Motor neuron (in vitro differentiated cells): ENCODE measurements around the gene NR2F2. TPM values are rescaled to one million over a fixed set of nuclear protein-coding genes. Genes with fewer than 3 reads are reported as not detected.

Experiments
- ATAC-seq, 8 experiments: fragments of 200-7000 bp; cut with Tn5 transposase; replicated peaks in 6 of 8; 2 replicates each; pipeline ENCODE4 v1.8.0; 2021; ENCODE audit warnings: mild to moderate bottlenecking in 8 of 8, moderate library complexity in 8 of 8
- H3K27ac ChIP-seq, 2 donors: fragments of 250-450 bp; sonication (Bioruptor Pico); 2 replicates each; pipeline ENCODE4 v1.9.0; 2021; ENCODE audit warnings: antibody characterized with exemption in 2 of 2, mild to moderate bottlenecking in 2 of 2, moderate library complexity in 1 of 2
- H3K4me1 ChIP-seq, 2 donors: fragments of 250-450 bp; sonication (Bioruptor Pico); replicated peaks in 1 of 2; 2 replicates each; pipeline ENCODE4 v1.6.1; 2021; ENCODE audit warnings: antibody characterized with exemption in 2 of 2, mild to moderate bottlenecking in 2 of 2, moderate library complexity in 1 of 2
- H3K4me3 ChIP-seq, 5 donors: fragments of 250-450 bp; sonication (Bioruptor Pico); 2 replicates each; pipeline ENCODE4 v1.9.0; 2021; ENCODE audit warnings: antibody characterized with exemption in 5 of 5, mild to moderate bottlenecking in 5 of 5, moderate library complexity in 4 of 5
- WGBS, 10 experiments: fragments of 450-650 bp; shearing (Covaris generic); methylation state at CpG; one replicate each; pipeline ENCODE4 v1.0.0; 2022; 5-methylcytosine and 5-hydroxymethylcytosine counted together
- in situ Hi-C, 9 experiments: fragments of 400-800 bp; cut with MboI; loops; one replicate each; pipeline ENCODE4 v1.15.0; 2021; ENCODE audit warnings: low sequenced_read_pairs in 9 of 9, low pct_unique_long_range_greater_than_20kb in 2 of 9; ENCODE audit not compliant: unreplicated experiment in 9 of 9
- total RNA-seq, 8 experiments: library from RNA; unstranded; fragments of 300-600 nt; gene quantifications; 2 replicates each; pipeline versions ENCODE4 v1.2.3 to v1.2.4, GENCODE V29; 2022

Gene NR2F2
- total RNA-seq, 8 experiments from 2014 or later, result 7.5 to 28.9 (median 17.4) TPM

- H3K4me3 ChIP-seq, result peak overlapping the region; percentile 46 to 92 (median 66)
- H3K4me1 ChIP-seq, result peaks cover 0 to 14% of the 10 kb centered on the region in 2 donors
- ATAC-seq, result no peak
- peak overlapping the region; percentile 41 to 83 for H3K27ac ChIP-seq
- 0 to 3% (median 0%) methylated on average over 2 to 6 of the region's 7 CpGs; no CpG with 5 or more reads in 2 of the 10 experiments for WGBS, 10 experiments
- in situ Hi-C loops, result loop anchor here in 7 of 9 experiments (25.0 kb wide), 4 partner anchors 1074 to 1674 kb away; no protein-coding TSS in a partner anchor
Observed at GRCh38 chr15:96336108-96336595, 5.7 kb downstream of the NR2F2 start.

DNA sequence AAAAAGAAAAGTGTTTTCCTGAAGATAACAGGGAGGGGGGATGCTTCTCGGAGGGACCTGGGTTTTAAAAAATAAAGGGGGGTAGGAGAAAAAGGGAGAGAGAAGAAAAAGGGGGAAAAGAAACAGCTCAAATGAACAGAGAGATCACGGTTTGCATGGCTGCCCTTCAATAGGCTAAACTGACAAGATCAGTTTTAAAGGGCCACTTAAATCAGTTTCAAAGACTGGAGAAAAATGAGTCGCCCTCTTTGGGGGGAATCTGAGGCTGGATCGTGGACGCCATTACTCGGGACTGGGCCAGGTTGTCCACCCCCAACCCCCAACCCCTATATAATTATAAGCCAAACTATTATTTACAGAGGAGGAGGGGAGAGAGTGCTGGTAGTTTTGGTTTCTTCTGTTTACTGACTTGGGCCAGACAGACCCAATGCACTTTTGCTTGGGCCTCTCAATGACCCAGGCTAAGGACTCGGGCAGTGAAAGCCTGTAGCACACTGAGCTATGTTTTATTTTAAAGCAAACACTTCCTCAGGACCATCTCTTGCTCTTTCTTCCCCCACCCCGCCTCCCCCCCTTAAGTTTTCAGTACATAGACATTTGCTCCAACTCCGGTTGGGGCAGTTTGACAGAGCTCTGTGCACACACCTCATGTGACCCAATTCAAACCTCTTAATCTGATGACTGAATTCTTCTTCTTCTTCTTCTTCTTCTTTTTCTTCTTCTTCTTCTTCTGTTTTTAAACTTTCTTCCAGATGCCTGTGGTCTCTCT is 6.3 kb downstream of the NR2F2 start:
- in situ Hi-C loops, result loop anchor here in 7 of 9 experiments (25.0 kb wide), 4 partner anchors 1074 to 1674 kb away; no protein-coding TSS in a partner anchor
- WGBS, 10 experiments, result 0 to 4% (median 0%) methylated on average over 1 to 6 of the region's 9 CpGs; no CpG with 5 or more reads in 1 of the 10 experiments
- Histone ChIP-seq H3K27ac (peak overlapping the region; percentile 41 to 83), H3K4me3 (peak overlapping the region; percentile 46 to 92 (median 66)), H3K4me1 (peaks cover 0 to 16% of the 10 kb centered on the region in 2 donors)
- peak in 1 of 8 experiments; percentile 2 for ATAC-seq

- Histone ChIP-seq H3K27ac (peak overlapping the region; percentile 41 to 83), H3K4me3 (peak overlapping the region; percentile 46 to 92 (median 66)), H3K4me1 (peaks cover 5 to 23% of the 10 kb centered on the region in 2 donors)
- WGBS, 10 experiments, result 0 to 17% (median 1%) methylated on average over 1 to 12 of the region's 14 CpGs
- in situ Hi-C loops, result loop anchor here in 7 of 9 experiments (25.0 kb wide), 4 partner anchors 1075 to 1675 kb away; no protein-coding TSS in a partner anchor
- no peak for ATAC-seq
Observed at GRCh38 chr15:96337365-96338023, 7.0 kb downstream of the NR2F2 start.

DNA sequence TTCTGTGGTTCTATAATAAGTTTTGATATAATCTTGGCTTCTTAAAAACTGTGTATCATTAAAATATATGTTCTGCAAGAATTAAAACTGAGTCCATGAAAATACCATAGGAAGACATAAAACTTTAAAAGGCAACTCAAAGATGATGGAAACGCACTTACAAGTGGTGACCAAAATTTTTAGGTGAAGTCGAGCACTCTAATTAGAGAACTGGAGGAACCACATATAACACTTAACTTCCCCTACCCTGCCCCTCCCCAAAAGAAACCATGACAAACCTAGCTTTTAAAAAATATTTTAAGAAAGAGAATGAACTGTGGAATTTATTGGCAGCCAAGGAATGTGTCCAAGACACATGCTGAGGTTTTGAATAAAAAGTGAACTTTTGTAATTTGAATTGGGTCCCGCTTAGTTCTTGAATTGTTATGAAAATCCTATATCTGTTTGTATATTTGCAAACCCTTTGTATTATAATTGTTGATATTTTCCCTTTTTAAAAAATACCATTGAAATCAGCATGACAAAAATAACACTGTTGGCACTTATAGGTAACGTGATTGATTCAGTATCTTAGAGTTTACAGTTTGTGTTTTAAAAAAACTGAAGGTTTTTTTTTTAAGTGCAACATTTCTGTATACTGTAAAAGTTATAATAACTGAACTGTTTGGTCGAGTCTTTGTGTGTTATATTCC is 7.7 kb downstream of the NR2F2 start:
- WGBS, 10 experiments, result 4 to 37% (median 17%) methylated on average over 2 to 5 of the region's 5 CpGs
- Histone ChIP-seq H3K4me1 (peaks cover 13 to 30% of the 10 kb centered on the region in 2 donors), H3K27ac (no peak overlapping the region), H3K4me3 (peak overlapping the region; percentile 46 to 92 (median 66))
- ATAC-seq, result no peak
- in situ Hi-C loops, result loop anchor here in 7 of 9 experiments (25.0 kb wide), 4 partner anchors 1076 to 1676 kb away; no protein-coding TSS in a partner anchor

- ATAC-seq, result no peak
- Histone ChIP-seq H3K27ac (peak overlapping the region; percentile 94 to 95), H3K4me3 (peak overlapping the region; percentile 46 to 92 (median 66)), H3K4me1 (peaks cover 20 to 38% of the 10 kb centered on the region in 2 donors)
- 0 to 15% (median 0%) methylated on average over 1 to 6 of the region's 7 CpGs for WGBS, 10 experiments
- in situ Hi-C loops, result loop anchor here in 7 of 9 experiments (25.0 kb wide), 4 partner anchors 1077 to 1677 kb away; no protein-coding TSS in a partner anchor
Observed at GRCh38 chr15:96338766-96339618, 8.5 kb downstream of the NR2F2 start.

- ATAC-seq, result no peak
- peak overlapping the region; percentile 94 to 95 for H3K27ac ChIP-seq
- 0 to 19% (median 3%) methylated on average over 2 to 8 of the region's 8 CpGs for WGBS, 10 experiments
- peaks cover 28 to 46% of the 10 kb centered on the region in 2 donors for H3K4me1 ChIP-seq
- in situ Hi-C loops, result loop anchor here in 7 of 9 experiments (25.0 kb wide), 4 partner anchors 1077 to 1677 kb away; no protein-coding TSS in a partner anchor
- H3K4me3 ChIP-seq, result peak overlapping the region; percentile 39 to 92 (median 49)
Observed at GRCh38 chr15:96339619-96340347, 9.3 kb downstream of the NR2F2 start.

- WGBS, 10 experiments, result 0 to 3% (median 1%) methylated on average over 2 to 11 of the region's 11 CpGs; no CpG with 5 or more reads in 1 of the 10 experiments
- peaks cover 33 to 51% of the 10 kb centered on the region in 2 donors for H3K4me1 ChIP-seq
- in situ Hi-C loops, result loop anchor here in 7 of 9 experiments (25.0 kb wide), 4 partner anchors 1078 to 1678 kb away; no protein-coding TSS in a partner anchor
- H3K4me3 ChIP-seq, result peak overlapping the region; percentile 39 to 92 (median 49)
- ATAC-seq, result no peak
- H3K27ac ChIP-seq, result peak overlapping the region; percentile 94 to 95
Observed at GRCh38 chr15:96340348-96340597, 9.8 kb downstream of the NR2F2 start.

GRCh38 chr15:96340598-96341512 is 10.4 kb downstream of the NR2F2 start:
- H3K4me3 ChIP-seq, result peak overlapping the region; percentile 39 to 92 (median 49)
- H3K27ac ChIP-seq, result peak overlapping the region; percentile 94 to 95
- ATAC-seq, result peak; percentile 42 to 57 (median 50)
- in situ Hi-C loops, result loop anchor here in 7 of 9 experiments (25.0 kb wide), 4 partner anchors 1079 to 1679 kb away; no protein-coding TSS in a partner anchor
- WGBS, 10 experiments, result 0 to 3% (median 1%) methylated on average over 4 to 23 of the region's 63 CpGs; no CpG with 5 or more reads in 2 of the 10 experiments
- H3K4me1 ChIP-seq, result peaks cover 34 to 52% of the 10 kb centered on the region in 2 donors

- 0 to 57% (median 16%) methylated on average over 1 to 4 of the region's 41 CpGs; no CpG with 5 or more reads in 2 of the 10 experiments for WGBS, 10 experiments
- Histone ChIP-seq H3K4me3 (peak overlapping the region; percentile 39 to 92 (median 49)), H3K4me1 (peaks cover 40 to 60% of the 10 kb centered on the region in 2 donors), H3K27ac (peak overlapping the region; percentile 94 to 95)
- peak in 5 of 8 experiments; percentile 20 to 24 (median 21) for ATAC-seq
- in situ Hi-C loops, result loop anchor here in 7 of 9 experiments (25.0 kb wide), 4 partner anchors 1079 to 1679 kb away; no protein-coding TSS in a partner anchor
Observed at GRCh38 chr15:96341513-96342405, 11.3 kb downstream of the NR2F2 start.
